NCI-H1436 treated with DMSO at 0.1 percent for 48 hours (cell line): Measurements from ENCODE around the gene LIFR.

Experiments used
- DNase-seq: peaks from one replicate; lab custom pipeline; 2025; lab: John Stamatoyannopoulos, UW

LIFR gene

GRCh38 chr5:38548064-38548759, 8.2 kb downstream of the LIFR start:
- no peak for DNase-seq

- DNase-seq = no peak
Observed at GRCh38 chr5:38547257-38547656, 9.2 kb downstream of the LIFR start.

GRCh38 chr5:38546691-38547146, 9.7 kb downstream of the LIFR start:
- DNase-seq = no peak

GRCh38 chr5:38543886-38544285, 12.6 kb downstream of the LIFR start:
- DNase-seq = no peak

- no peak for DNase-seq
Observed at GRCh38 chr5:38543074-38543473, 13.4 kb downstream of the LIFR start.

GRCh38 chr5:38541174-38541725, 15.2 kb downstream of the LIFR start:
- DNase-seq = peak; percentile 70

- DNase-seq = peak; percentile 94
Observed at GRCh38 chr5:38540314-38540713, 16.1 kb downstream of the LIFR start.

GRCh38 chr5:38538161-38538560, 18.3 kb downstream of the LIFR start:
- DNase-seq = no peak

GRCh38 chr5:38537505-38537904, 18.9 kb downstream of the LIFR start:
- no peak for DNase-seq

- DNase-seq = no peak
Observed at GRCh38 chr5:38536968-38537367, 19.5 kb downstream of the LIFR start.

GRCh38 chr5:38535845-38536244, 20.6 kb downstream of the LIFR start:
- DNase-seq = no peak

GRCh38 chr5:38535248-38535750, 21.1 kb downstream of the LIFR start:
- DNase-seq = no peak

GRCh38 chr5:38534156-38534453, 22.3 kb downstream of the LIFR start:
- DNase-seq = no peak

- DNase-seq = no peak
Observed at GRCh38 chr5:38533286-38534155, 22.9 kb downstream of the LIFR start.

- DNase-seq = no peak
Observed at GRCh38 chr5:38532165-38532669, 24.2 kb downstream of the LIFR start.

GRCh38 chr5:38531518-38531917, 24.9 kb downstream of the LIFR start:
- no peak for DNase-seq

GRCh38 chr5:38529955-38530646, 26.3 kb downstream of the LIFR start:
- DNase-seq = no peak

GRCh38 chr5:38528162-38528703, 28.2 kb downstream of the LIFR start:
- no peak for DNase-seq

GRCh38 chr5:38527475-38527874, 29.0 kb downstream of the LIFR start:
- DNase-seq = no peak

- DNase-seq = no peak
Observed at GRCh38 chr5:38524022-38524421, 32.4 kb downstream of the LIFR start.

- DNase-seq = no peak
Observed at GRCh38 chr5:38519476-38519875, 37.0 kb downstream of the LIFR start.

- DNase-seq = no peak
Observed at GRCh38 chr5:38518341-38518740, 38.1 kb downstream of the LIFR start.
